OCI-LY1 (cell line): ENCODE results near the gene IFNB1.

Source experiments
- H2AFZ ChIP-seq: fragments of 200-600 bp; sonication (generic), shearing (Covaris generic); 2 replicates; pipeline ENCODE4 v1.6.0; 2014; ENCODE audit warnings: antibody characterized with exemption, mild to moderate bottlenecking, low read length
- H3F3A ChIP-seq: fragments of 200-600 bp; sonication (generic), shearing (Covaris generic); 2 replicates; pipeline ENCODE4 v1.6.0; 2014; ENCODE audit warnings: mild to moderate bottlenecking, antibody characterized with exemption, low read length, moderate library complexity; ENCODE audit not compliant: insufficient read depth
- H3K27ac ChIP-seq: fragments of 200-600 bp; sonication (generic); 2 replicates; pipeline ENCODE4 v1.5.1; 2014; ENCODE audit warnings: low read length, mixed run types, mild to moderate bottlenecking, low read depth; ENCODE audit not compliant: poor library complexity, severe bottlenecking
- H3K27me3 ChIP-seq: fragments of 200-600 bp; sonication (generic); 2 replicates; pipeline ENCODE4 v1.6.0; 2014; ENCODE audit warnings: antibody characterized with exemption, mild to moderate bottlenecking, low read length, moderate library complexity; ENCODE audit not compliant: insufficient read depth
- H3K36me3 ChIP-seq: fragments of 200-600 bp; sonication (generic); 2 replicates; pipeline ENCODE4 v1.6.1; 2014; ENCODE audit warnings: mild to moderate bottlenecking, antibody characterized with exemption, low read length, moderate library complexity, mixed read lengths; ENCODE audit not compliant: insufficient read depth
- H3K4me1 ChIP-seq: fragments of 200-600 bp; sonication (generic); 2 replicates; pipeline ENCODE4 v1.5.1; 2014; ENCODE audit warnings: mild to moderate bottlenecking, low read length, moderate library complexity; ENCODE audit not compliant: insufficient read depth, severe bottlenecking
- H3K4me2 ChIP-seq: fragments of 200-600 bp; sonication (generic), shearing (Covaris generic); 2 replicates; pipeline ENCODE4 v1.6.1; 2014; ENCODE audit warnings: low read length
- H3K4me3 ChIP-seq: fragments of 200-600 bp; sonication (generic); 2 replicates; pipeline ENCODE4 v1.5.1; 2014; ENCODE audit warnings: low read length, low read depth, mild to moderate bottlenecking, mixed read lengths; ENCODE audit not compliant: poor library complexity, severe bottlenecking
- H3K79me2 ChIP-seq: fragments of 200-600 bp; shearing (Covaris generic); 2 replicates; pipeline ENCODE4 v1.6.1; 2016; ENCODE audit warnings: mixed run types, low read length, mixed read lengths; ENCODE audit not compliant: insufficient read depth
- H3K9ac ChIP-seq: fragments of 200-600 bp; sonication (generic), shearing (Covaris generic); 2 replicates; pipeline ENCODE4 v1.6.1; 2014; ENCODE audit warnings: mild to moderate bottlenecking, low read length, mixed read lengths
- H3K9me2 ChIP-seq: fragments of 200-600 bp; sonication (generic), shearing (Covaris generic); 2 replicates; pipeline ENCODE4 v1.6.1; 2014; ENCODE audit warnings: low read depth, mild to moderate bottlenecking, low read length, mixed read lengths
- H3K9me3 ChIP-seq: fragments of 200-600 bp; shearing (Covaris generic); 2 replicates; pipeline ENCODE4 v1.6.1; 2014; ENCODE audit warnings: low read length, mixed read lengths
- H4K20me1 ChIP-seq: fragments of 200-600 bp; sonication (generic), shearing (Covaris generic); 2 replicates; pipeline ENCODE4 v1.6.0; 2016; ENCODE audit warnings: mild to moderate bottlenecking, low read length; ENCODE audit not compliant: insufficient read depth
- EZH2 ChIP-seq: fragments of 200-600 bp; sonication (generic), shearing (Covaris generic); IDR thresholded peaks from 2 replicates; pipeline ENCODE4 v1.8.0; 2017; ENCODE audit warnings: borderline replicate concordance, mixed run types, mild to moderate bottlenecking, antibody characterized with exemption, low read length, moderate library complexity, mixed read lengths
- TF ChIP-seq, protein P1 (sequence below): fragments of 200-600 bp; sonication (generic), shearing (Covaris generic); IDR thresholded peaks from 2 replicates; pipeline ENCODE4 v1.5.1; 2017; ENCODE audit warnings: mild to moderate bottlenecking, antibody characterized with exemption, low read length, moderate library complexity, mixed read lengths

Gene IFNB1

DNA sequence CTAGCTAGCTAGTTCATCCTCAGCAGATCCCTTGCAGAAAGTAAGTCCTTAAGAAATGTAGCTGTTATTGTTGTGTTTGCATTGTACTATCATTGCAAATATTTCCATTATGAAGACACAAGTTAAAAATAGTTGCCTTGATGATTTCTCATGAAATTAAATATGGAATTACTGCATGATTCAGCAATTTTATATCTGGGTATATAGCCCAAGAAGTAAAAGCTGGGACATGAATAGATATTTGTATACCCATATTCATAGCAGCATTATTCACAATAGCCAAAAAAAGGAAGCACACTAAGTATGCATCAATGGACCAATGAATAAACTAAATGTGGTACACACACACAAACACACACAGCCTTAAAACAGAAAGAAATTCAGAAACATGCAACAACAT is 6.8 kb downstream of the IFNB1 start:
- Histone ChIP-seq H3K79me2 (no peaks in the 10 kb centered on the region), H3K9ac (no peak overlapping the region), H3K9me3 (no peaks in the 10 kb centered on the region), H4K20me1 (no peaks in the 10 kb centered on the region), H3K27me3 (no peaks in the 10 kb centered on the region), H3K27ac (no peak overlapping the region), H3K4me1 (no peaks in the 10 kb centered on the region), H3K4me3 (no peak overlapping the region), H3K36me3 (no peaks in the 10 kb centered on the region), H3K4me2 (no peak overlapping the region), H2AFZ (no peak overlapping the region), H3F3A (no peaks in the 10 kb centered on the region), H3K9me2 (no peaks in the 10 kb centered on the region; the same call in 1 of the 2 replicates)
- TF ChIP-seq, protein P1, sequence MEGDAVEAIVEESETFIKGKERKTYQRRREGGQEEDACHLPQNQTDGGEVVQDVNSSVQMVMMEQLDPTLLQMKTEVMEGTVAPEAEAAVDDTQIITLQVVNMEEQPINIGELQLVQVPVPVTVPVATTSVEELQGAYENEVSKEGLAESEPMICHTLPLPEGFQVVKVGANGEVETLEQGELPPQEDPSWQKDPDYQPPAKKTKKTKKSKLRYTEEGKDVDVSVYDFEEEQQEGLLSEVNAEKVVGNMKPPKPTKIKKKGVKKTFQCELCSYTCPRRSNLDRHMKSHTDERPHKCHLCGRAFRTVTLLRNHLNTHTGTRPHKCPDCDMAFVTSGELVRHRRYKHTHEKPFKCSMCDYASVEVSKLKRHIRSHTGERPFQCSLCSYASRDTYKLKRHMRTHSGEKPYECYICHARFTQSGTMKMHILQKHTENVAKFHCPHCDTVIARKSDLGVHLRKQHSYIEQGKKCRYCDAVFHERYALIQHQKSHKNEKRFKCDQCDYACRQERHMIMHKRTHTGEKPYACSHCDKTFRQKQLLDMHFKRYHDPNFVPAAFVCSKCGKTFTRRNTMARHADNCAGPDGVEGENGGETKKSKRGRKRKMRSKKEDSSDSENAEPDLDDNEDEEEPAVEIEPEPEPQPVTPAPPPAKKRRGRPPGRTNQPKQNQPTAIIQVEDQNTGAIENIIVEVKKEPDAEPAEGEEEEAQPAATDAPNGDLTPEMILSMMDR = no peak
- TF ChIP-seq EZH2 = no peak

DNA sequence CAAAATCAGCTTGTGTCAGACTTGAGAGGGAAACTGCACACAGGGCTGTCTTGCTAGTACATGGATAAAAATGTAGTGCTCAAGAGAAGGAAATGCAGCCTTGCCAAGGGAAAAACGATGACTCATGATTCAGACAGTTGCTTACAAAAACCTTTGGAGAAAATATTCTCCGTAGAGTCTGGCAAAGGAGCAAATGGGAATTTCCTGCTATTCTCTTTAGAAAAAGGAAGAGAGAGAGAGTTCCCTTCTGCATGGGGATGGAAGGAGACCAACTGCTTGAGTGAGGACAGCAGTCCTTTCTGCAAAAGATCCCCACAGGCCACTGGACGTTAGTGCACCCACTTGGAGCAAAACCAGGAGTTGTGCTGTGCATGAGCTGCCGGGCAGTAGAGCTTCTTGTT is 7.6 kb downstream of the IFNB1 start:
- H3K9me3 ChIP-seq = no peaks in the 10 kb centered on the region
- H3K4me1 ChIP-seq = no peaks in the 10 kb centered on the region
- H3K4me2 ChIP-seq = no peak overlapping the region
- no peak overlapping the region for H3K27ac ChIP-seq
- H3F3A ChIP-seq = no peaks in the 10 kb centered on the region
- TF ChIP-seq EZH2 = no peak
- TF ChIP-seq, protein P1 = no peak
- no peak overlapping the region for H3K9ac ChIP-seq
- no peaks in the 10 kb centered on the region for H3K36me3 ChIP-seq
- no peaks in the 10 kb centered on the region for H4K20me1 ChIP-seq
- no peaks in the 10 kb centered on the region for H3K79me2 ChIP-seq
- H3K27me3 ChIP-seq = no peaks in the 10 kb centered on the region
- no peak overlapping the region for H2AFZ ChIP-seq
- H3K9me2 ChIP-seq = no peaks in the 10 kb centered on the region; the same call in 1 of the 2 replicates
- no peak overlapping the region for H3K4me3 ChIP-seq

DNA sequence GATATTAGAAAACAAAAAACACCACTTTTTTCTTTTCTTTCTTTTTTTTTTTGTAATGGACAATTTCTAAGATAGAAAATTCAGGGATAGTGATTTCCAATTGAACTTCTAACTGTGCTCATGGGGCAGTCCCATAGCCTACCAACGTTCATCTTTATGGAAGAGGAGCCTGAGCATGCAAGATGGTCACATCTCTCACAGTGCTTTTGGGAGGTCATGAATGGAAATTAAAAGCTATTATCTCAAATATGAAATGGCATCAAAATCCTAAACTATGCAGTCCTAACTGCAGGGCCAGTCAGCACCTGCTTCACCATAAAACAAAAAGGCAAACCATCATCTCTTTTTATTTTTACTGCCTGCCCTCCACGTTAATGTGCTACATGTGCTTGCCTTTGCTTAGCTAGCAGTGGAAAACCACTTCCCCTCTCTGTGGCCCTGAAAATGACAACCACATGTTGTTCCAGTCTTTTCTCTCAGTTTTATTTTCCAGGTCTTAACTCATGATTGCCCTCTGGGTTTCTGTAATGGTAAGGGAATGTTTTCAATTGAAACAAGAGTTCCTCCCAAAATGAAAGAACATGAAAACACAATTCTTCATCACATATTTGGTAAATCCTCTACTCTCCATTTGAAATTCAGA is 16.7 kb downstream of the IFNB1 start:
- Histone ChIP-seq H3K9me2 (no peaks in the 10 kb centered on the region), H3K9me3 (peaks cover 6% of the 10 kb centered on the region; the same call in 1 of the 2 replicates), H2AFZ (peak overlapping the region; percentile 45; the same call in 1 of the 2 replicates), H3K4me2 (no peak overlapping the region; the same call in 1 of the 2 replicates), H3K27me3 (no peaks in the 10 kb centered on the region), H3K27ac (peak overlapping the region; percentile 36), H3F3A (no peaks in the 10 kb centered on the region), H3K79me2 (no peaks in the 10 kb centered on the region), H3K4me3 (no peak overlapping the region), H4K20me1 (no peaks in the 10 kb centered on the region), H3K4me1 (peaks cover 20% of the 10 kb centered on the region), H3K9ac (no peak overlapping the region), H3K36me3 (no peaks in the 10 kb centered on the region)
- TF ChIP-seq, protein P1 = no peak
- TF ChIP-seq EZH2 = no peak
